ENCODE results near the gene HCFC1. TPM values are rescaled to one million over a fixed set of nuclear protein-coding genes. Genes with fewer than 3 reads are reported as not detected.

HCFC1 gene
- total RNA-seq, 2 experiments from 2014 or later = 45.9 to 50.2 TPM

DNA sequence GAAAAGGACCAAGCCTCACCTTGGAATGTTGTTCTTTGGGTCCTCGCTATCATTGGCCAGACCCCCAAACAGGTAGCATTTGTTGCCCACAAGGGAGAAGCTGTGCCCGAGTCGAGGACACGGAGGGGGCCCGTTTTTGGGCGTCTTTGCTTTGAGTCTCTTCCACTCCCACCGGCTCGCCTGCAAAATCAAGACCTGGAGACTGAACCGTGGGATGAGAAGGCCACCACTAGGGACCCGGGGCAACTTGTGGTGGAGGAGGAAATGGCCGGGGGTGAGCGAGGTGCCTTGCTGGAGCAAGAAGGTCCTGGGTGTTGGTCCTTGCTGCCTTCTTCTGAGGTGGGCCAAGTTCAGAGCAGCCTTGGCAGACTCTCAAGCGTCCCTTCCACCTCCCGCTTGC, 7.5 kb downstream of the HCFC1 start:
- H3K27me3 Mint-ChIP-seq = no peaks in the 10 kb centered on the region
- ATAC-seq (ENCODE audit: poor library complexity) (no peak), DNase-seq (no peak)
- H3K27ac ChIP-seq (ENCODE audit: low read depth in 1 of 2, low read length in 2 of 2) = no peak overlapping the region
- intact Hi-C loops (cut with DNase I, micrococcal nuclease) = no loop called here
- no peak overlapping the region for H3K4me3 Mint-ChIP-seq
- ChIA-PET CTCF (no interaction called here), POLR2A (no interaction called here)
- H3K36me3 Mint-ChIP-seq (ENCODE audit: low read depth) = peaks cover 42% of the 10 kb centered on the region
- H3K4me3 ChIP-seq (ENCODE audit: low read length) = no peak overlapping the region
- H3K36me3 ChIP-seq (ENCODE audit: insufficient read depth, low read length) = peaks cover 54% of the 10 kb centered on the region
- peaks cover 27% of the 10 kb centered on the region for H3K4me1 Mint-ChIP-seq (ENCODE audit: low read depth)
- H3K4me1 ChIP-seq (ENCODE audit: insufficient read depth, low read length) = peaks cover 50% of the 10 kb centered on the region
- H3K9me3 ChIP-seq (ENCODE audit: control insufficient read depth in 1 of 2, insufficient read depth in 1 of 2, low read length in 2 of 2) = no peaks in the 10 kb centered on the region
- H3K27ac Mint-ChIP-seq = no peak overlapping the region
- no peaks in the 10 kb centered on the region for H3K27me3 ChIP-seq (ENCODE audit: control insufficient read depth in 1 of 2, insufficient read depth in 2 of 2, low read length in 2 of 2)
- TF ChIP-seq, protein P1, sequence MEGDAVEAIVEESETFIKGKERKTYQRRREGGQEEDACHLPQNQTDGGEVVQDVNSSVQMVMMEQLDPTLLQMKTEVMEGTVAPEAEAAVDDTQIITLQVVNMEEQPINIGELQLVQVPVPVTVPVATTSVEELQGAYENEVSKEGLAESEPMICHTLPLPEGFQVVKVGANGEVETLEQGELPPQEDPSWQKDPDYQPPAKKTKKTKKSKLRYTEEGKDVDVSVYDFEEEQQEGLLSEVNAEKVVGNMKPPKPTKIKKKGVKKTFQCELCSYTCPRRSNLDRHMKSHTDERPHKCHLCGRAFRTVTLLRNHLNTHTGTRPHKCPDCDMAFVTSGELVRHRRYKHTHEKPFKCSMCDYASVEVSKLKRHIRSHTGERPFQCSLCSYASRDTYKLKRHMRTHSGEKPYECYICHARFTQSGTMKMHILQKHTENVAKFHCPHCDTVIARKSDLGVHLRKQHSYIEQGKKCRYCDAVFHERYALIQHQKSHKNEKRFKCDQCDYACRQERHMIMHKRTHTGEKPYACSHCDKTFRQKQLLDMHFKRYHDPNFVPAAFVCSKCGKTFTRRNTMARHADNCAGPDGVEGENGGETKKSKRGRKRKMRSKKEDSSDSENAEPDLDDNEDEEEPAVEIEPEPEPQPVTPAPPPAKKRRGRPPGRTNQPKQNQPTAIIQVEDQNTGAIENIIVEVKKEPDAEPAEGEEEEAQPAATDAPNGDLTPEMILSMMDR (IDR thresholded peaks at IDR 0.05) = no peak
- no peaks in the 10 kb centered on the region for H3K9me3 Mint-ChIP-seq

DNA sequence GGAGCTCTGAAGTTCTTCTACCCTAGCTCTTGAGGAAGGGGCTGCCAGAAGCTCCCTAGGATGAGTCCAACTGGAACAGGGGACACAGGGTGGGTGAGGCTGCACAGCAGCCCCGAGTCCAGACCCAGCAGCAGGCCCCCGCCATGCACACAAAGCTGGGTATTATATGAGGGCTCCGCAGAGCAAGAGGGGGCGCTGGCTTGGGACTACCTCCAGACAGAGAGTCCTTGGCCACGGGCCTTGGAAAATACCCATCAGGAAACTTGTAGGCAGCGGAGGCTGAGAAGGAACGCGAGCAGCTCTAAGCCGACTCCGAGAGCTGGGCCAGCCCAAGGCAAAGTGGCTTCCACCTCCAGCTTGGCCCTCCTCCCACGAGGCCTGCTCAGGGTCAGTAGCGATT, 8.1 kb downstream of the HCFC1 start:
- no peak for DNase-seq
- H3K4me3 ChIP-seq (ENCODE audit: low read length) = no peak overlapping the region
- H3K9me3 ChIP-seq (ENCODE audit: control insufficient read depth in 1 of 2, insufficient read depth in 1 of 2, low read length in 2 of 2) = no peaks in the 10 kb centered on the region
- peaks cover 23% of the 10 kb centered on the region for H3K4me1 Mint-ChIP-seq (ENCODE audit: low read depth)
- H3K4me1 ChIP-seq (ENCODE audit: insufficient read depth, low read length) = peaks cover 44% of the 10 kb centered on the region
- ChIA-PET CTCF (no interaction called here), POLR2A (interaction anchor here (0.8 kb wide), 1 partner anchor 19 kb away, joined by 3 read pairs; the partner anchor contains the start of gene RENBP)
- no peaks in the 10 kb centered on the region for H3K27me3 ChIP-seq (ENCODE audit: control insufficient read depth in 1 of 2, insufficient read depth in 2 of 2, low read length in 2 of 2)
- TF ChIP-seq, protein P1 (IDR thresholded peaks at IDR 0.05) = no peak
- no peaks in the 10 kb centered on the region for H3K9me3 Mint-ChIP-seq
- peaks cover 42% of the 10 kb centered on the region for H3K36me3 Mint-ChIP-seq (ENCODE audit: low read depth)
- no peak overlapping the region for H3K27ac Mint-ChIP-seq
- H3K4me3 Mint-ChIP-seq = no peak overlapping the region
- ATAC-seq (ENCODE audit: poor library complexity) = no peak
- no peak overlapping the region for H3K27ac ChIP-seq (ENCODE audit: low read depth in 1 of 2, low read length in 2 of 2)
- H3K36me3 ChIP-seq (ENCODE audit: insufficient read depth, low read length) = peaks cover 56% of the 10 kb centered on the region
- no peaks in the 10 kb centered on the region for H3K27me3 Mint-ChIP-seq
- intact Hi-C loops (cut with DNase I, micrococcal nuclease) = no loop called here

DNA sequence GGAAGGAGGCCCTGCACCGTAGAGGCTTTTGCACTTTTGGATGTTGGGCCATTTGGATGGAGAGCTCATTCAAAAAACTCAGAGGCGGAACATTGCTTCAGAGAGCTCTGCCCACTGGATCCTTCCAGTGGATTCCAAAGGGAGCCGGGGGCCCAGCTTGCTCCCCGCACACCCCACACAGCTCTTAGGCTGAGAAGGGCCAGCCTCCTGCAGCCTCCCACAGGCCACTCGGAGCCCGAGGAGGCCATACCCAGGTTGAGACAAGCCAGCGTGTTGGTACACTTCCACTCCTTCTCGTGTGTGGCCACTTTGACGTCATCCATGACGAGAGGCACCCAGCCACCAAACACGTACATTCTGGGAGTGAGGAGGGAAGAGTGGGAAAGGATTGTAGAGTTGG, 10.3 kb downstream of the HCFC1 start:
- H3K27ac ChIP-seq (ENCODE audit: low read depth in 1 of 2, low read length in 2 of 2) = no peak overlapping the region
- Mint-ChIP-seq H3K36me3 (ENCODE audit: low read depth) (peaks cover 42% of the 10 kb centered on the region), H3K27ac (no peak overlapping the region), H3K27me3 (no peaks in the 10 kb centered on the region), H3K9me3 (no peaks in the 10 kb centered on the region), H3K4me3 (no peak overlapping the region), H3K4me1 (ENCODE audit: low read depth) (peaks cover under 1% of the 10 kb centered on the region)
- TF ChIP-seq, protein P1 (IDR thresholded peaks at IDR 0.05) = no peak
- peaks cover 78% of the 10 kb centered on the region for H3K36me3 ChIP-seq (ENCODE audit: insufficient read depth, low read length)
- no peak for DNase-seq
- no peaks in the 10 kb centered on the region for H3K27me3 ChIP-seq (ENCODE audit: control insufficient read depth in 1 of 2, insufficient read depth in 2 of 2, low read length in 2 of 2)
- ATAC-seq (ENCODE audit: poor library complexity) = no peak
- H3K4me1 ChIP-seq (ENCODE audit: insufficient read depth, low read length) = peaks cover 22% of the 10 kb centered on the region
- intact Hi-C loops (cut with DNase I, micrococcal nuclease) = no loop called here
- POLR2A ChIA-PET = no interaction called here
- H3K9me3 ChIP-seq (ENCODE audit: control insufficient read depth in 1 of 2, insufficient read depth in 1 of 2, low read length in 2 of 2) = no peaks in the 10 kb centered on the region
- H3K4me3 ChIP-seq (ENCODE audit: low read length) = no peak overlapping the region
- CTCF ChIA-PET = interaction anchor here (1.8 kb wide), 1 partner anchor 14 kb away, joined by 5 read pairs; no protein-coding TSS in a partner anchor
